WTC11 (cell line): ENCODE measurements around the gene ADAMTS8.

Source experiments
- FOXP1 ChIP-seq: sonication (generic); formaldehyde crosslinking; IDR thresholded peaks from 2 replicates; pipeline ENCODE4 v1.8.0; 2022; ENCODE audit warnings: missing genetic modification reagents, mild to moderate bottlenecking, moderate library complexity, borderline replicate concordance
- IRF2 ChIP-seq: sonication (generic); formaldehyde crosslinking; IDR thresholded peaks from 2 replicates; pipeline ENCODE4 v1.8.0; 2022; ENCODE audit warnings: low read depth, missing genetic modification reagents, borderline replicate concordance
- JUN ChIP-seq: sonication (generic); formaldehyde crosslinking; IDR thresholded peaks from 2 replicates; pipeline ENCODE4 v1.8.0; 2023; ENCODE audit warnings: mild to moderate bottlenecking, missing genetic modification reagents
- SMAD3 ChIP-seq: sonication (generic); formaldehyde crosslinking; IDR thresholded peaks from 2 replicates; pipeline ENCODE4 v1.8.0; 2022; ENCODE audit warnings: missing genetic modification reagents, mild to moderate bottlenecking, borderline replicate concordance
- SP1 ChIP-seq: sonication (generic); formaldehyde crosslinking; conservative IDR thresholded peaks from 2 replicates; pipeline ENCODE4 v1.8.1; 2022; ENCODE audit warnings: missing genetic modification reagents
- ZNF121 ChIP-seq: sonication (generic); formaldehyde crosslinking; IDR thresholded peaks from 2 replicates; pipeline ENCODE4 v1.8.0; 2023; ENCODE audit warnings: missing genetic modification reagents
- TF ChIP-seq, protein P1 (sequence below): fragments of 200-600 bp; IDR thresholded peaks from 2 replicates; pipeline ENCODE4 v1.8.0; 2022; ENCODE audit warnings: antibody characterized with exemption
- TF ChIP-seq, protein P2 (sequence below): sonication (generic); formaldehyde crosslinking; IDR thresholded peaks from 2 replicates; pipeline ENCODE4 v1.8.0; 2022; ENCODE audit warnings: mild to moderate bottlenecking, missing genetic modification reagents
- TF ChIP-seq, protein P3 (sequence below): sonication (generic); formaldehyde crosslinking; IDR thresholded peaks from 2 replicates; pipeline ENCODE4 v1.8.0; 2022; ENCODE audit warnings: mild to moderate bottlenecking, missing genetic modification reagents
- TF ChIP-seq, protein P4 (sequence below): fragments of 250-450 bp; sonication (Bioruptor Pico); conservative IDR thresholded peaks from 2 replicates; pipeline ENCODE4 v1.9.0; 2021; ENCODE audit warnings: mild to moderate bottlenecking

DNA sequence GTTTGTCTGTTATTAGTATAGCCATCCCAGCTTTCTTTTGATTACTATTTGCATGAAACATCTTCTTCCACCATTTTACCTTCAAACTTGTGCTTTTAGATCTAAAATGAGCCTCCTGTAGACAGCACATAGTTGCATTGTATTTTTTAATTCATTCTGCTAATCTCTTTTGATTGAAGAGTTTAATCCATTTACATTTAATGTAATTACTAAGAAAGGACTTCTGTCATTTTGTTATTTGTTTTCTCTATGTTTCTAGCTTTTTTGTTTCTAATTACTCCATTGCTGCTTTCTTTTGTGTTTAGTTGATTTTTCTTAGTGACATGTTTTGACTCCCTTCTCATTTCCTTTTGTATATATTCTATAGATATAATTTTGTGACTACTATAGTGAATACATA is 70.0 kb downstream of the ADAMTS8 start:
- TF ChIP-seq, protein P1, sequence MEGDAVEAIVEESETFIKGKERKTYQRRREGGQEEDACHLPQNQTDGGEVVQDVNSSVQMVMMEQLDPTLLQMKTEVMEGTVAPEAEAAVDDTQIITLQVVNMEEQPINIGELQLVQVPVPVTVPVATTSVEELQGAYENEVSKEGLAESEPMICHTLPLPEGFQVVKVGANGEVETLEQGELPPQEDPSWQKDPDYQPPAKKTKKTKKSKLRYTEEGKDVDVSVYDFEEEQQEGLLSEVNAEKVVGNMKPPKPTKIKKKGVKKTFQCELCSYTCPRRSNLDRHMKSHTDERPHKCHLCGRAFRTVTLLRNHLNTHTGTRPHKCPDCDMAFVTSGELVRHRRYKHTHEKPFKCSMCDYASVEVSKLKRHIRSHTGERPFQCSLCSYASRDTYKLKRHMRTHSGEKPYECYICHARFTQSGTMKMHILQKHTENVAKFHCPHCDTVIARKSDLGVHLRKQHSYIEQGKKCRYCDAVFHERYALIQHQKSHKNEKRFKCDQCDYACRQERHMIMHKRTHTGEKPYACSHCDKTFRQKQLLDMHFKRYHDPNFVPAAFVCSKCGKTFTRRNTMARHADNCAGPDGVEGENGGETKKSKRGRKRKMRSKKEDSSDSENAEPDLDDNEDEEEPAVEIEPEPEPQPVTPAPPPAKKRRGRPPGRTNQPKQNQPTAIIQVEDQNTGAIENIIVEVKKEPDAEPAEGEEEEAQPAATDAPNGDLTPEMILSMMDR, result no peak
- TF ChIP-seq SMAD3 (CRISPR knock-in tag) (no peak), SP1 (CRISPR knock-in tag) (no peak), ZNF121 (no peak), IRF2 (CRISPR knock-in tag) (no peak), JUN (no peak), FOXP1 (no peak)
- TF ChIP-seq, protein P2, sequence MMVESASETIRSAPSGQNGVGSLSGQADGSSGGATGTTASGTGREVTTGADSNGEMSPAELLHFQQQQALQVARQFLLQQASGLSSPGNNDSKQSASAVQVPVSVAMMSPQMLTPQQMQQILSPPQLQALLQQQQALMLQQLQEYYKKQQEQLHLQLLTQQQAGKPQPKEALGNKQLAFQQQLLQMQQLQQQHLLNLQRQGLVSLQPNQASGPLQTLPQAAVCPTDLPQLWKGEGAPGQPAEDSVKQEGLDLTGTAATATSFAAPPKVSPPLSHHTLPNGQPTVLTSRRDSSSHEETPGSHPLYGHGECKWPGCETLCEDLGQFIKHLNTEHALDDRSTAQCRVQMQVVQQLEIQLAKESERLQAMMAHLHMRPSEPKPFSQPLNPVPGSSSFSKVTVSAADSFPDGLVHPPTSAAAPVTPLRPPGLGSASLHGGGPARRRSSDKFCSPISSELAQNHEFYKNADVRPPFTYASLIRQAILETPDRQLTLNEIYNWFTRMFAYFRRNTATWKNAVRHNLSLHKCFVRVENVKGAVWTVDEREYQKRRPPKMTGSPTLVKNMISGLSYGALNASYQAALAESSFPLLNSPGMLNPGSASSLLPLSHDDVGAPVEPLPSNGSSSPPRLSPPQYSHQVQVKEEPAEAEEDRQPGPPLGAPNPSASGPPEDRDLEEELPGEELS (CRISPR knock-in tag), result no peak
- TF ChIP-seq, protein P3, sequence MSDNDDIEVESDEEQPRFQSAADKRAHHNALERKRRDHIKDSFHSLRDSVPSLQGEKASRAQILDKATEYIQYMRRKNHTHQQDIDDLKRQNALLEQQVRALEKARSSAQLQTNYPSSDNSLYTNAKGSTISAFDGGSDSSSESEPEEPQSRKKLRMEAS (CRISPR knock-in tag), result no peak
- TF ChIP-seq, protein P4, sequence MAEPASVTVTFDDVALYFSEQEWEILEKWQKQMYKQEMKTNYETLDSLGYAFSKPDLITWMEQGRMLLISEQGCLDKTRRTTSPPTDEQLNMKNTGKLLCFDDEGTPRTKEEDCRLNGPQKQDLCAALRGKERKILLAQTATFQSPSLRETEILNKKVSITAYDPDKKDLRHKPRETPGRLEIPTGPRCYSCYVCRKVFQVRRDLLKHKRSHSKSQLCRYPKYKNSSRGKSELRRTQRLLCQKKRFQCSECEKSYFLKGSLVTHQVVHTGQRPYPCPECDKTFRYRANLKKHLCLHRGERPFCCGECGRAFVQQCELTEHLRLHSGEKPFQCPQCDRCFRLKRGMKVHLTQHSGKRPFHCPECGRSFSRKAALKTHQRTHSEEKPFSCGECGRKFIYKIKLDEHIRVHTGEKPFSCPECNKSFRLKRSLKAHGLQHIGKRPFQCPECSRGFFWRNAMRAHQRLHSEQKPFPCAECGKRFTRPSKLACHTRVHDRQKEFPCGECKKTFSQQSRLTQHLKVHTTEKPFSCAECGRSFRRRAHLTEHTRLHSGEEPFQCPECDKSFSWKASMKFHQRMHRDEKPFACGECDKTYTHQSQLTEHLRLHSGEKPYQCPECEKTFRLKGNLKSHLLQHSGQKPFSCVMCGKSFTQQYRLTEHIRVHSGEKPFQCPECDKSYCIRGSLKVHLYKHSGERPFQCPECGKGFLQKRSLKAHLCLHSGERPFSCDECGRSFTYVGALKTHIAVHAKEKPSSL (CRISPR knock-in tag), result no peak
